HG03045 (cell line): ENCODE results near the gene ZNF674.
"Not testable (repeated sequence)": the region's sequence is repeated elsewhere in the genome, so short reads cannot be mapped to it uniquely, and the experiment has no call there.

Experiments used
- ATAC-seq: cut with Tn5 transposase; IDR thresholded peaks from one replicate; pipeline ENCODE4 v1.9.1; 2021; ENCODE audit warnings: mild to moderate bottlenecking, moderate library complexity; ENCODE audit not compliant: unreplicated experiment

ZNF674 gene

DNA sequence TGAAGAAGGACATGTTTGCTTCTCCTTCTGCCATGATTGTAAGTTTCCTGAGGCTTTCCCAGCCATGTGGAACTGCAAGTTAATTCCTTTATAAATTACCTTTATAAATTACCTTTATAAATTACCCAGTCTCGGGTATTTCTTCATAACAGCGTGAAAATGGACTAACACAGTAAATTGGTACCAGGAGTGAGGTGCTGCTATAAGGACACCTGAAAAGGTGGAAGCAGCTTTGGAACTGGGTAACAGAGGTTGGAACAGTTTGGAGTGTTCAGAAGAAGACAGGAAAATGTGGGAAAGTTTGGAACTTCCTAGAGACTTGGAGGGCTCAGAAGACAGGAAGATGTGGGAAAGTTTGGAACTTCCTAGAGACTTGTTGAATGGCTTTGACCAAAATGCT is 66.6 kb downstream of the ZNF674 start:
- ATAC-seq: not testable (repeated sequence)

GRCh38 chrX:46477435-46477834 is 67.8 kb downstream of the ZNF674 start:
- no peak for ATAC-seq

- ATAC-seq: no peak
Observed at GRCh38 chrX:46465203-46465602, 80.0 kb downstream of the ZNF674 start.

DNA sequence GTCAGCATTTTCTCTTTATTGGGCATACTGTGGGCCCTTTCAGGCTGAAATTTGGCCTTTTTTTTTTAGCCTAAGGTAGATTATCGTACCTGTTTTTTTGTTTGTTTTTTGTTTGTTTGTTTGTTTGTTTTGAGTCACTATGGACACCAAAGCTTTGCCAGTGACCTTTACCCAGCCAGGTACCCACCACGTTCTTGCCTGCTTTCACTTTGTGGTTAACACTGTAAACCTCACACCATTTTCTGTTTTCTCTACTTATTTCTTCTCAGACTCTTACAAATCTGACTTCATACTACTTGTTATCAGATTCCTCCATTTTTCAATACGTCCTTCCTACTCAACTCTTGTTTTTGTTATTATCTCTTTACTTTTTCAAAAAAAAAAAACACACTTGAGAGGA is 81.5 kb downstream of the ZNF674 start:
- no peak for ATAC-seq

DNA sequence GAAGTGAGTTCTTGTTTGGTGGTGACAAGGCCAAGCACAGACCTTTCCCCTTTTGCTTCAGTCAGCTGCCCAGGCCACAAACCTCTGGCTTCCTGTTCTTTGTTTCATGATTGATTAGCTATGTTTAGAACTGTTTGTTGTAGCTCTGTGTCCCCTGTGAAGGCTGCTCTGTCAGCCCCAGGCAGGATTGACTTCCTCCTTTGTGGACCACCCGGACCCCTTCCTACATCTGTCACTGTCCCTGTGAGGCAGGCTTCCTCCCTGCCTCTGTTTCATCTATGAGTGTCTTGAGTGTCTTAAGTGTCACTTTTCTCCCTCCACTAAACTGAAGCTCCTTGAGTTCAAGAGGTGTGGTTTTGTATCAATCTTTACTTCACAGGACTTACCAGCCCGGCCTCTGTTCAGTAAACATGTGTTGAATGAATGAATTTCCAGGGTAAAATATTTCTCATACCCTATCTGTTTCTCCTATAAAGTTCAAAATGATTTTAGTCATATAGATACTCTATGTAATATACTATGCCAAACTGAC is 83.5 kb downstream of the ZNF674 start:
- peak; percentile 88 for ATAC-seq

DNA sequence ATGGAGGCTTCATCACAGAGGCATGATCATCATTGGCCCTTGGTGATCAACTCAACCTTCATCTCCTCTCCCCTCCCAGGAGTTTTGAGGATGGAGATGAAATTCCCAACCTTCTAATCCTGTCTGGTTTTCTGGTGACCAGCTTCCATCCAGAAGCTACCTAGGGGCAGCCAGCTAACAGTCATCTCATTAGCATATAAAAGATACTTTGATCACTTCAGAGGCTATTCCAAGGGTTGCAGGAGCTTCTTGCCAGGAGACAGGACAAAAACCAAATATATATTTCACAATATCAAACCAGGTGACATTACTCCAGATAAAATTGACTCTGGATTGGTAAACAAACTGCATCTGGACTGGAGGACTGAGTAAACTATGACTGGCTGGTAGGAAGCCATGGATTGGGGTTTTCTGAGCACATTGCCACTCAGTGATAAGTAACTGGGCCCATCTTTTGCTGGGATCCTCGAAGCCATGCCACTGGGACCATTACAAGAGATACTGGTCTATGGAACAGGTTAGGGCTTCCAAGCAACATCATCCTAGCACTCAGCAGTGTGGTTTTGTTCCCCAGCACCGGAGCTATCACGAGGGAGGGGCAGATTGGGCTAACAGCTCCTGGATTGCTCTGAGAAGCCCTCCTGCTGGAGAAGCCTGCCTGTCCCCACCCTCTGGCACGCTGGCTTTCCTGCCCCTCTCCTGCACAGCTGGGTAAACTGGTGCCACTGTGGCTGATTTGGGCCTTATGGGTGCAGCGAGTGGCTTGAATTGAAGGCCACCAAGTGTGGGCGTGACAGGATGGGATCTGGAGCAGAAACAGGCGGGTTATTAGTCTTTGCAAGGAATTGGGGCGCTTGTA is 84.2 kb downstream of the ZNF674 start:
- not testable (repeated sequence) for ATAC-seq

DNA sequence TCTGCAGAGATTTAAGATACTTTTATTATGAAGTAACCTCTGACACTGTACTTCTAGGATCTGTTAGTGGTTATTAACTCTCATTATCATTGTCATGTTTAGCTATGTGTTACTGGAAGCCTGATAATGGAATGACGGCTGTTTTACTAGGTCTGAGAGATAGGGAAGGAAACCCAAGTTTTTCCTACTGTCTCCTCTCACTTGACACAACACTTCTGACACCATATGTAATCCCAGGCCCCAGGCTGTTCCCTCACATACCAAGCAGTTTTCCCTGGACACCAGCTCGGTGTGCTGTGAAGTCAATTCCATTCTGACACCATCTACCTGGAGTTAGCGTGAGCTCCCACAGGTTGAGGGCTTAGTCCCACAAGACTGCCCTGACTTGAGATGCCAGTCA is 85.6 kb downstream of the ZNF674 start:
- no peak for ATAC-seq

DNA sequence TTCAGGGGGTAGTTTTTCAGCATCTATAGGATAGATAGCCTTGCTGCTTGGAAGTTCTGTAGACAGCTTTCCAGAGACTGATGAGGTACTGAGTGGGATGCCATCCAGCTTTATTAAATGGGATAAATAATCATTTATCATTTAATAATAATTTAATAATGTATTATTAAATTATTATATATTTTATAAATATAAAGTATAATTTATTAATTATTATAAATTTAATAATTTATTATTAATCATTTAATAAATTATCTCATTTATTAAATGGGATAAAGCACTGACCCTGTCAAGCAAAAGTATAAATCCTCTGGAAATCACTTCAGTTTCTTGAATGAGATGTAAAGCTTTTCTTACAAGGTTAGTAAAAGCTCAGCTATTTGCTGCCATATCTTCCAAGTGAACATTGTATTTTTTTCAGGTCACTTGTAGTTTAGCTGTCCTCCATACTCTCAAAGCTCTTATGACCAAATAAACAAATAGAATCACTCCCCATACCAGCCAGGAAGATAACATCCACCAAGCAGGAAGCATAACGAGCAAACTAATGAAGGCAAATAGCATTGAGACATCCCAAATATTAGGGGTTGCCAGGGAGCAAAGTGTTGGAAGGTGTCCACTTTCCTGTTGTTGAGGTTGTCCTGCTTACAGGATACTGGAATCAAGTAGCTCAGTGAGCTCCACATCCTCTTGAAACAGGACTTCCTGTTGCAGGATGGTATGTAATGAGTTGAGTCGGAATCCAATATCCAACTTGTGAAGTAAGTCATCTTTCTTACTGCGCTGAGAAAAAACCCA is 88.9 kb downstream of the ZNF674 start:
- ATAC-seq: no peak
